ENCODE measurements around the gene ADAMTSL4.
"Not testable (repeated sequence)": the region's sequence is repeated elsewhere in the genome, so short reads cannot be mapped to it uniquely, and the experiment has no call there.

The ADAMTSL4 gene

DNA sequence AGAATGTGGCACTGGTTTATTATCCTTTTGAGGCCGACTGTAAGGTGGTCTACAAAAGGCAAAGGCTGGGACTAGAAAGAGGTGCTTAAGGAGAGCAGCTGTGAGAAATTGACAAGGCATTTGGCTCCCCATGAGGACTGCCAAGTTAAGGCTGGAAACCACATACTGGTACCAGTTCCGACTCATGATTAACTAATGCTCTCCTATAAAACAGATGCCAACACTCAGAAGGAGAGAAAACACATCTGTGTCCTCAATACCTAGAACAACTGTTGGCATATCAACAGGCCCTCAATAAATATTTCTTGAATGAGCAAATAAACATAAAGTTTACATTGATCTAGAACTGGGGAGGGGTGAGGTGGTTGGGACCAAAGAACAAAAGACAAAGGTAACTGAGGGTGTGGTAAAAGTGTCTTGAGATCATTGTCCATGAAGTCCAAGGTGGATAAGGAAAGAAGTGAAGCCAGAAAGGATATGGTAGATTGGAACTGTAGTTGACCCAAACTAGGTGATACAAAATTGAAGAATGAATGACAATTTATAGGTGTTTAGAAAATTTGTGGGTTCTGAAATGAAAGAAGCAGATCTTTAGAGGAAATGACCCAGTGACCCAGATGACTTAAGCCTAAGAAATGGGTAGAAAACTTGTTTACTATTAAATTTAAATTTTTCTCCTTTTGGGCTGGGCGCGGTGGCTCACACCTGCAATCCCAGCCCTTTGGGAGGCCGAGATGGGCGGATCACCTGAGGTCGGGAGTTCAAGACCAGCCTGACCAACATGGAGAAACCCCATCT is 47.1 kb downstream of the ADAMTSL4 start:
- no peak for DNase-seq

DNA sequence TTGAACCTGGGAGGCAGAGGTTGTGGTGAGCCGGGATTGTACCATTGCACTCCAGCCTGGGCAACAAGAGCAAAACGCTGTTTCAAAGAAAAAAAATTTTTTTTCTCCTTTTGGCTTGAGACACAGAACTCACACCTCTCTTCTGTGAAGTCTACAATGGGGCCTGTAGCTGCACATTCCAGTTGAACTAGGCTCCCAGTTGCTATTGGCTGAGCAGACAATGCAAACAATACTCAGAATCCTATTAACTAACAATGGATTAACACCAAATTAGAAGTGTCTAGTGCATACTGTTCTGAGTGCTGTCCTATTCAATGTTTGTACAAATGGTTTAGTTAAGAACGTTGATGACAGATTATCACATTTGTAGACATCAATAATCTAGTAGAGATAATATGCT is 47.8 kb downstream of the ADAMTSL4 start:
- DNase-seq: no peak

DNA sequence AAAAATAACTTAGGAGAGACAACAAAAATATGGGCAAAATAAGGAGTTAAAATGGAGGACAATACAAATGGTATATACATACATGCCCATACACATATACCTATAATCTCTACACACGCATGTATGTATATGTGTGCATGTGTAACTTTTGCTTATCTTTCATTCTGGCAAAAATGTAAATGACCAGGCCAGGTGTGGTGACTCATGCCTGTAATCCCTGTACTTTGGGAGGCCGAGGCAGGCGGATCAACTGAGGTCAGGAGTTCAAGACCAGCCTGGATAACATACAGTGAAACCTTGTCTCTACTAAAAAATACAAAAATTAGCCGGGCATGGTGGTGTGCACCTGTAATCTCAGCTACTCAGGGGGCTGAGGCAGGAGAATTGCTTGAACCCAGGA is 49.1 kb downstream of the ADAMTSL4 start:
- not testable (repeated sequence) for DNase-seq

DNA sequence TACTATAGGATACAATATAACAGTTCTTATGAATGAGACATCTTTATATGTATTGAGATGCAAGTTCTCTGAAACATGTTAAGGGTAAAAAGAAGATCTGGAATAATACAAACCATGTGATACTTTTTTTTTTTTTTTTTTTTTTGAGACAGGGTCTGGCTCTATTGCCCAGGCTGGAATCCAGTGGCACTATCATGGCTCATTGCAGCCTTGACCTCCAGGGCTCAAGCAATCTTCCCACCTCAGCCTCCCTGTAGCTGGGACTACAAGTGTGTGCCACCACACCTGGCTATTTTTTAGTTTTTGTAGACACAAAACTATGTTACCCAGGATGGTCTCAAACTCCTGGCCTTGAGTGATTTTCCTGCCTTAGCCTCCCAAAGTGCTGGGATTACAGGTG is 52.3 kb downstream of the ADAMTSL4 start:
- no peak for DNase-seq

DNA sequence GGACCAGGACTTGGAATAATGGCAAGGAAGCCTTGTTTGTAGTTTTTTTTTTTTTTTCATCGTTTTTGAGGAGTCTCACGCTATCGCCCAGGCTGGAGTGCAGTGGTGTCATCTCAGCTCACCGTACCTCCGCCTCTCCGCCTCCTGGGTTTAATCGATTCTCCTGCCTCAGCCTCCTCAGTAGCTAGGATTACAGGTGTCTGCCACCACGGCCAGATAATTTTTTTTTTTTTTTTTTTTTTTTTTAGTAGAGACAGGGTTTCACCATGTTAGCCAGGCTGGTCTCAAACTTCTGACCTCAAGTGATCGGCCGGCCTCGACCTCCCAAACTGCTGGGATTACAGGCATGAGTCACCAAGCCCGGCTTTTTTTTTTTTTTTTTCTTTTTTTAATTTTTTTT is 53.2 kb downstream of the ADAMTSL4 start:
- DNase-seq: not testable (repeated sequence)

DNA sequence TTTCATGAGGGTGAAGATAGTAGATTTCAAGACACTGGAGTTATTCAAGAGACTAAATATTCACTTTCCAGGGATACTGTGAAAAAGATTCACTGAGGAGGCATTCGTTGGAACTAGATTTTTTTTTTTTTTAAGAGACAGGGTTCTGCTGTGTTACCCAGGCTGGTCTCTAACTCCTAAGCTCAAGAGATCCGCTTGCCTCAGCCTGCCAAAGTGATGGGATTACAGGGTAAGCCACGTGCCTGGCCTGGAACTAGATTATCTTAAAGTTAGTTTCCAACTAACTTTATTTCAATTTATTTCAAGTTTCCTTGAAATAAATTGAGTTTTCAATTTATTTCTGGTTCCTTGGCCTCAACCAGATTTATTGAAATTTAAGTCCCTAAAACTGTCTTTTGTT is 54.5 kb downstream of the ADAMTSL4 start:
- no peak for DNase-seq

DNA sequence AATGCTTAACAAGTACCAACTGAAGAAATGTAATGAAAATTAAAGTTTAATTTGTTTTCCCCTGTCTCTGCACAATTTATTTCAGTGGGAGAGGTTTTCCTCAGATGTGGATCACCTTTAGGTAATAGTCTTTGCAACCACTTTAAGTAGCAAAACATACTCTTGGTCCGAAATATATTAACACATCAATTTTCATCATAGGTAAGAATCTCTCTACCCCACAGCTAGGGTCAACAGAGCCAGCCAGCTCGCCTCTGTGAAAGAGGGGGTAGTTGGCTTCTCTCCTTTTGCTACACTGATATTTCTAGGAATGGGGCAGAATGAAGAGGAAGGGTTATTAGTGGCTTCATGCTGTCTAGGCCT is 55.0 kb downstream of the ADAMTSL4 start:
- no peak for DNase-seq

DNA sequence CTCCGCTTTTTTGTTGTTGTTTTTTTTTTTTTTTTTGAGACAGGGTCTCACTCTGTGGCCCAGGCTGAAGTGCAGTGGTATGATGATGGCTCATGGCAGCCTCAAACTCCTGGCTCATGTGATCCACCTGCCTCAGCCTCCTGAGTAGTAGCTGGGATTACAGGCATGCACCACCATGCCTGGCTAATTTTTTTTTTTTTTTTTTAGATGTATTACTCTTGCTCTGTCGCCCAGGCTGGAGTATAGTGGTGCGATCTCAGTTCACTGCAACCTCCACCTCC is 56.2 kb downstream of the ADAMTSL4 start:
- not testable (repeated sequence) for DNase-seq

DNA sequence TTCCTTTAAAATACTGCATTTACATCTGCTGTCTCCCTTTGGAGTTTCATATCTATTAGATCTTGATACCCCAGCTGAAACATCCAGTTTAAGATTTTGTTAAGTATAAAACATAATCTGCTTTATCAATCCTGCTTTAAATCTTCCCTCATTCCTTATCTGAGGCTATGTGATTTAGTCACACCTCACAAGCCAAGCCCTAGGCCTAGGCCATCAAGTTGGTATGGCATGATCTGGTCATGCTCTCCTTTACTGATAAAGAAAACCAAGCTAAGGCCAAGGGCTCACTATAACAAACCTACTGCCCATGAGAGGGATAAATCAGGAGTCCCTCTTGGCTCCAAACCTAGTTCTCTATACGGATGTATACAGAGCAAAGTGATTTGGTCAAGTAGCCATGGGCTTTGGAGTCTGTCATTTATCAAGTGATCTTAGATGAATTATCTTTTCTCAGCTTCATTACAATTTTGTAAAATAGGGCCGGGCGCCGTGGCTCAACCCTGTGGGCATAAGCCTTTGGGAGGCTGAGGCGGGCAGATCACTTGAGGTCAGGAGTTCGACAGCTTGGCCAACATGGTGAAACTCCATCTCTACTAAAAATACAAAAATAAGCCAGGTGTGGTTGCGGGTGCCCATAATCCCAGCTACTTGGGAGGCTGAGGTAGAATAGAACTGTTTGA is 57.4 kb downstream of the ADAMTSL4 start:
- DNase-seq: no peak

DNA sequence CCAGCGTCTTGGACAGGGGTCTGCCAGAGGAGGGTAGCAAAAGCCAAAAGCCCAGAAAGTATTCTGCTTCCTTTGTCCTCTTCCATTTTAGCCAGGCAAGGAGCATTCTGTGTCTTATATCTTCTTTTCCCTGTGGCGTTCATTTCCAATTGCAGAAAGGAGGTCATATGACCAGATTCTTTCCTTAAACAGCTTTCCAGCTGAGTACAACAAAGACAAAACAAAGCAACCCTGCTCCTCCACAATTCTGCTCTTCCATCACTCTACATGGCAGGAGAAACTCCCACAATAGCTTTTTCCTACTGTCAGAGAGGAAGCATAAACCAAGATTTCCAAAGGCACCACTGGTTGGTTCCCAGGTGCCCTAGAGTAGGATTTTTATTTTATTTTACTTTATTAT is 60.5 kb downstream of the ADAMTSL4 start:
- DNase-seq: no peak
